Activated CD4-positive, alpha-beta T cell treated with anti-CD3 and anti-CD28 coated beads for 4 hours (primary cell): Measurements from ENCODE around the gene SCN2B.

ENCODE experiments used
- DNase-seq, 2 donors: peaks; one replicate each; pipeline ENCODE4 v3.0.0-alpha.2; 2020

SCN2B gene

GRCh38 chr11:118128721-118129470 lies 47.5 kb downstream of the SCN2B start:
- DNase-seq, result no peak

- no peak for DNase-seq
Measured at GRCh38 chr11:118128310-118128709, 48.1 kb downstream of the SCN2B start.

- no peak for DNase-seq
Measured at GRCh38 chr11:118126082-118126838, 50.2 kb downstream of the SCN2B start.

GRCh38 chr11:118124929-118125535 lies 51.4 kb downstream of the SCN2B start:
- DNase-seq, result no peak

- no peak for DNase-seq
Measured at GRCh38 chr11:118120793-118121192, 55.6 kb downstream of the SCN2B start.

- no peak for DNase-seq
Measured at GRCh38 chr11:118117790-118118601, 58.4 kb downstream of the SCN2B start.

- DNase-seq, result no peak
Measured at GRCh38 chr11:118115048-118115447, 61.4 kb downstream of the SCN2B start.

- no peak for DNase-seq
Measured at GRCh38 chr11:118114266-118114665, 62.2 kb downstream of the SCN2B start.

- no peak for DNase-seq
Measured at GRCh38 chr11:118112711-118113430, 63.6 kb downstream of the SCN2B start.
